ENCODE measurements around the gene ZNF227. TPM values are rescaled to one million over a fixed set of nuclear protein-coding genes. Genes with fewer than 3 reads are reported as not detected.
"Not testable (repeated sequence)": the region's sequence is repeated elsewhere in the genome, so short reads cannot be mapped to it uniquely, and the experiment has no call there.

ZNF227 gene
- total RNA-seq, 1 donor from 2014 or later: 10.4 TPM

DNA sequence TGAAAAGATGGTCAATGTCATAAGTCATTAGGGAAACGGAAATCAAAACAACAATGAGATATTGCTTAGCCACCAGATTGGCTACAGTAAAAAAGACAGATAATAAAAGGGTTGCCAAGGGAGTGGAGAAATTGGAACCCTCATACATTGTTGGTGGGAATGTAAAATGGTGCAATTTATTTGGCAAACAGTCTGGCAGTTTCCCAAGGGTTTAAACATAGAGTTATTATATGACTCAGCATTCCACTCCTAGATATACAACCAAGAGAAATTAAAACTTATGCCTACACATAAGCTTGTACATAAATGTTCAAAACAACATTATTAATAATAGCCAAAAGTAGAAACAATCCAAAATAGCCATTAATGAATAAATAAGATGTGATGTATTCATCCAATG lies 9.9 kb upstream of the ZNF227 start:
- Histone ChIP-seq H3K36me3 (no peaks in the 10 kb centered on the region), H3K4me1 (peaks cover 1% of the 10 kb centered on the region), H3K27ac (replicated peaks) (no peak overlapping the region), H3K9me3 (replicated peaks) (peaks cover 12% of the 10 kb centered on the region), H3K27me3 (ENCODE audit: low read depth) (no peaks in the 10 kb centered on the region), H3K4me3 (no peak overlapping the region)
- TF ChIP-seq, protein P1, sequence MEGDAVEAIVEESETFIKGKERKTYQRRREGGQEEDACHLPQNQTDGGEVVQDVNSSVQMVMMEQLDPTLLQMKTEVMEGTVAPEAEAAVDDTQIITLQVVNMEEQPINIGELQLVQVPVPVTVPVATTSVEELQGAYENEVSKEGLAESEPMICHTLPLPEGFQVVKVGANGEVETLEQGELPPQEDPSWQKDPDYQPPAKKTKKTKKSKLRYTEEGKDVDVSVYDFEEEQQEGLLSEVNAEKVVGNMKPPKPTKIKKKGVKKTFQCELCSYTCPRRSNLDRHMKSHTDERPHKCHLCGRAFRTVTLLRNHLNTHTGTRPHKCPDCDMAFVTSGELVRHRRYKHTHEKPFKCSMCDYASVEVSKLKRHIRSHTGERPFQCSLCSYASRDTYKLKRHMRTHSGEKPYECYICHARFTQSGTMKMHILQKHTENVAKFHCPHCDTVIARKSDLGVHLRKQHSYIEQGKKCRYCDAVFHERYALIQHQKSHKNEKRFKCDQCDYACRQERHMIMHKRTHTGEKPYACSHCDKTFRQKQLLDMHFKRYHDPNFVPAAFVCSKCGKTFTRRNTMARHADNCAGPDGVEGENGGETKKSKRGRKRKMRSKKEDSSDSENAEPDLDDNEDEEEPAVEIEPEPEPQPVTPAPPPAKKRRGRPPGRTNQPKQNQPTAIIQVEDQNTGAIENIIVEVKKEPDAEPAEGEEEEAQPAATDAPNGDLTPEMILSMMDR (IDR thresholded peaks at IDR 0.05; ENCODE audit: borderline replicate concordance): no peak
- DNase-seq: no peak
- intact Hi-C loops (cut with micrococcal nuclease): no loop called here

GRCh38 chr19:44202974-44203373 lies 9.4 kb upstream of the ZNF227 start:
- intact Hi-C loops (cut with micrococcal nuclease): no loop called here
- Histone ChIP-seq H3K27ac (replicated peaks) (no peak overlapping the region), H3K27me3 (ENCODE audit: low read depth) (no peaks in the 10 kb centered on the region), H3K9me3 (replicated peaks) (peaks cover 12% of the 10 kb centered on the region), H3K4me1 (peaks cover 6% of the 10 kb centered on the region), H3K4me3 (no peak overlapping the region), H3K36me3 (no peaks in the 10 kb centered on the region)
- TF ChIP-seq, protein P1 (IDR thresholded peaks at IDR 0.05; ENCODE audit: borderline replicate concordance): no peak
- no peak for DNase-seq

DNA sequence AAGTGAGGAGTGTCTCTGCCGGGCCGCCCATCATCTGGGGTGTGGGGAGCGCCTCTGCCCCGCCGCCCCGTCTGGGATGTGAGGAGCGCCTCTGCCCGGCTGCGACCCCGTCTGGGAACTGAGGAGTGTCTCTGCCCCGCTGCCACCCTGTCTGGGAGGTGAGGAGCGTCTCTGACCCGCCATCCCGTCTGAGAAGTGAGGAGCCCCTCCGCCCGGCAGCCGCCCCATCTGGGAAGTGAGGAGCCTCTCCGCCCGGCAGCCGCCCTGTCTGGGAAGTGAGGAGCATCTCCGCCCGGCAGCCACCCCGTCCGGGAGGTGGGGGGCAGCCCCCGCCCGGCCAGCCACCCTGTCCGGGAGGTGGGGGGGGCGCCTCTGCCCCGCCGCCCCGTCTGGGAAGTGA lies 8.5 kb upstream of the ZNF227 start:
- H3K27ac ChIP-seq (replicated peaks); DNase-seq; H3K27me3 ChIP-seq (ENCODE audit: low read depth); H3K36me3 ChIP-seq; H3K4me3 ChIP-seq; intact Hi-C loops (cut with micrococcal nuclease): not testable (repeated sequence)
- H3K4me1 ChIP-seq: peaks cover 13% of the 10 kb centered on the region
- peaks cover 12% of the 10 kb centered on the region for H3K9me3 ChIP-seq (replicated peaks)

DNA sequence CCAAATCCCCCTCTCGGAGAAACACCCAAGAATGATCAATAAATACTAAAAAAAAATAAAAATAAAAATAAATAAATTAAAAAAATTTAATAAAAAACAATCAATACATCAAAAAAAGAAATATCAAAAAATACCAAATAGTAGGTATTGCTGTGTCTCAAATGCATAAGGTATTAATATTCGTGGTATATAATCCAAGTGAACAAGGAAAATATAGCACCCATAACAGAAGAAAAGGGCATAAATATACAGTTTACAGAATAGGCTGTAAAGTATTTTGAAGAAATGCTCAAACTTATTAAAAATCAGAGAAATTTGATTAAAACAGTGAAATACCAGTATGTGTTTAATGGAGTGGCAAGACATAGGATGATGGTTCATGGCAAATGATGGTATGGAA lies 7.6 kb upstream of the ZNF227 start:
- Histone ChIP-seq H3K9me3 (replicated peaks) (peaks cover 12% of the 10 kb centered on the region), H3K27ac (replicated peaks) (no peak overlapping the region), H3K4me3 (no peak overlapping the region), H3K4me1 (peaks cover 13% of the 10 kb centered on the region), H3K27me3 (ENCODE audit: low read depth) (no peaks in the 10 kb centered on the region), H3K36me3 (no peaks in the 10 kb centered on the region)
- TF ChIP-seq, protein P1 (IDR thresholded peaks at IDR 0.05; ENCODE audit: borderline replicate concordance): no peak
- DNase-seq: no peak
- intact Hi-C loops (cut with micrococcal nuclease): no loop called here

DNA sequence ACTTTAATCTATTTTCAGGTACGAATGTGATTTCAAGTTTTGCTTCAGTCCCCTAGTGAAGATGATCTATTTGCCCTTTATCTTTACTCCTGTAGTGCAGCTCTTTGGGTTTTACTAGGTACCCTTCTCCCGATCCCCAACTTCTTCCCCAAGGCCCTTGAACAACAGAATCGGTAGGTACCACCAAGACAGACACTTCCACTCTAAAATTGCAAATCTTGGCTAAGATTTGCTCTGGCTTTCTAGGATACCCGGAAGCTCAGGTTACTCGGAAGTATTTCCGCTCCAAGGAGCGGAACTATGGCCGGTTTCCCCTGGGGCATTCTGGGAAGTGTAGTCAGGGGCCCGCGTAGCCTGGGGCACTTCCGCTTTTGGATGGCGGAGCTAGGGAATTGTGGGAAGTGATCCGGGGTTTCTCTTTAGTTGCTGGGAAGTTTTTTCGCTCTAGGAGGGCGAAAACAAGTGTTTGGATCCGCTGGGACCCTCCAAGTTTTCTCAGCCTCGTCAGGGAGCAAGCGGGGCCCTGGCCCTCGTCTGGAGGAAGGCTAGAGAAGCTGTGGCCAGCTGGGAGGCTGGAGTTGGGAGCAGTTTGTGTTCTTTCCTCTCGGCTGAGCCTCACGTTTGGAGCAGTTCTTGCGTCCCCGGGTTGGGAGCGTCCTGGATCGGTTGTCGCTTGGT lies 5.1 kb upstream of the ZNF227 start:
- no peaks in the 10 kb centered on the region for H3K36me3 ChIP-seq
- TF ChIP-seq, protein P1 (IDR thresholded peaks at IDR 0.05; ENCODE audit: borderline replicate concordance): no peak
- DNase-seq: peak; percentile 89
- no peaks in the 10 kb centered on the region for H3K27me3 ChIP-seq (ENCODE audit: low read depth)
- peaks cover 16% of the 10 kb centered on the region for H3K4me1 ChIP-seq
- H3K27ac ChIP-seq (replicated peaks): peak overlapping the region; percentile 95
- intact Hi-C loops (cut with micrococcal nuclease): no loop called here
- H3K4me3 ChIP-seq: peak overlapping the region; percentile 85
- no peaks in the 10 kb centered on the region for H3K9me3 ChIP-seq (replicated peaks)

GRCh38 chr19:44212866-44213346 lies 574 bp downstream of the ZNF227 start:
- peaks cover 35% of the 10 kb centered on the region for H3K36me3 ChIP-seq
- H3K27me3 ChIP-seq (ENCODE audit: low read depth): no peaks in the 10 kb centered on the region
- DNase-seq: no peak
- TF ChIP-seq, protein P1 (IDR thresholded peaks at IDR 0.05; ENCODE audit: borderline replicate concordance): no peak
- H3K27ac ChIP-seq (replicated peaks): peak overlapping the region; percentile 92
- H3K4me1 ChIP-seq: peaks cover 28% of the 10 kb centered on the region
- H3K9me3 ChIP-seq (replicated peaks): peaks cover 1% of the 10 kb centered on the region
- H3K4me3 ChIP-seq: peak overlapping the region; percentile 91
- intact Hi-C loops (cut with micrococcal nuclease): no loop called here

- Histone ChIP-seq H3K9me3 (replicated peaks) (peaks cover 43% of the 10 kb centered on the region), H3K36me3 (peaks cover 60% of the 10 kb centered on the region)
- DNase-seq; H3K4me1 ChIP-seq; intact Hi-C loops (cut with micrococcal nuclease); H3K4me3 ChIP-seq; H3K27ac ChIP-seq (replicated peaks); H3K27me3 ChIP-seq (ENCODE audit: low read depth): not testable (repeated sequence)
Measured at GRCh38 chr19:44219926-44220325, 7.6 kb downstream of the ZNF227 start.

DNA sequence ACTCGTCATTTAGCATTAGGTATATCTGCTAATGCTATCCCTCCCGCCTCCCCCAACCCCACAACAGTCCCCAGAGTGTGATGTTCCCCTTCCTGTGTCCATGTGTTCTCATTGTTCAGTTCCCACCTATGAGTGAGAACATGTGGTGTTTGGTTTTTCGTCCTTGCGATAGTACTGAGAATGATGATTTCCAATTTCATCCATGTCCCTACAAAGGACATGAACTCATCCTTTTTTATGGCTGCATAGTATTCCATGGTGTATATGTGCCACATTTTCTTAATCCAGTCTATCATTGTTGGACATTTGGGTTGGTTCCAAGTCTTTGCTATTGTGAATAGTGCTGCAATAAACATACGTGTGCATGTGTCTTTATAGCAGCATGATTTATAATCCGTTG lies 8.4 kb downstream of the ZNF227 start:
- Histone ChIP-seq H3K9me3 (replicated peaks) (peaks cover 50% of the 10 kb centered on the region), H3K36me3 (peaks cover 58% of the 10 kb centered on the region)
- H3K4me3 ChIP-seq; H3K4me1 ChIP-seq; DNase-seq; intact Hi-C loops (cut with micrococcal nuclease); H3K27ac ChIP-seq (replicated peaks); H3K27me3 ChIP-seq (ENCODE audit: low read depth): not testable (repeated sequence)

DNA sequence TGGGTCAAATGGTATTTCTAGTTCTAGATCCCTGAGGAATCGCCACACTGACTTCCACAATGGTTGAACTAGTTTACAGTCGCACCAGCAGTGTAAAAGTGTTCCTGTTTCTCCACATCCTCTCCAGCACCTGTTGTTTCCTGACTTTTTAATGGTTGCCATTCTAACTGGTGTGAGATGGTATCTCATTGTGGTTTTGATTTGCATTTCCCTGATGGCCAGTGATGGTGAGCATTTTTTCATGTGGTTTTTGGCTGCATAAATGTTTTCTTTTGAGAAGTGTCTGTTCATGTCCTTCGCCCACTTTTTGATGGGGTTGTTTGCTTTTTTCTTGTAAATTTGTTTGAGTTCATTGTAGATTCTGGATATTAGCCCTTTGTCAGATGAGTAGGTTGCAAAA lies 9.0 kb downstream of the ZNF227 start:
- Histone ChIP-seq H3K9me3 (replicated peaks) (peaks cover 55% of the 10 kb centered on the region), H3K36me3 (peaks cover 59% of the 10 kb centered on the region)
- H3K27me3 ChIP-seq (ENCODE audit: low read depth); H3K4me1 ChIP-seq; DNase-seq; intact Hi-C loops (cut with micrococcal nuclease); H3K4me3 ChIP-seq; H3K27ac ChIP-seq (replicated peaks): not testable (repeated sequence)

Measured in left ventricle myocardium inferior (tissue), 1 donor.